ENCODE results near the gene PHC3. TPM values are rescaled to one million over a fixed set of nuclear protein-coding genes. Genes with fewer than 3 reads are reported as not detected.
A peak's percentile ranks its signal among the peaks of the same experiment; 100 is the strongest.

PHC3 gene
- total and polyA plus RNA-seq, 2 of the 13 experiments (the other 11 are each of a cell fraction or from before 2014, with no cell fraction given) = 24.1 to 49.0 TPM

- peak; percentile 21; the same call in 1 of the 2 replicates for TF ChIP-seq NR2C2 (CRISPR knock-in tag; IDR thresholded peaks at IDR 0.05; ENCODE audit: borderline replicate concordance)
- TF ChIP-seq ZNF773 (CRISPR knock-in tag; IDR thresholded peaks at IDR 0.05; ENCODE audit: borderline replicate concordance) = no peak
- TF ChIP-seq ZNF207 (IDR thresholded peaks at IDR 0.05; ENCODE audit: borderline replicate concordance) = no peak
- no peak for TF ChIP-seq ZNF646 (CRISPR knock-in tag; IDR thresholded peaks at IDR 0.05)
- 0 out of 2 replicates have a peak, but pooled peaks have one; percentile 40 for TF ChIP-seq DMAP1 (CRISPR knock-in tag; IDR thresholded peaks at IDR 0.05)
- TF ChIP-seq E2F5 (CRISPR knock-in tag; conservative IDR thresholded peaks at IDR 0.05) = no peak
- TF ChIP-seq PAXIP1 (CRISPR knock-in tag; conservative IDR thresholded peaks at IDR 0.05) = peak; percentile 79
- TF ChIP-seq ZNF567 (CRISPR knock-in tag; IDR thresholded peaks at IDR 0.05; ENCODE audit: borderline replicate concordance) = no peak
- TF ChIP-seq TSC22D2 (CRISPR knock-in tag; IDR thresholded peaks at IDR 0.05; ENCODE audit: borderline replicate concordance) = no peak
- no peak for TF ChIP-seq ZNF550 (CRISPR knock-in tag; IDR thresholded peaks at IDR 0.05; ENCODE audit: borderline replicate concordance)
- no peak for TF ChIP-seq HDAC6 (IDR thresholded peaks at IDR 0.05; ENCODE audit: low read depth, low read length)
- no peak for TF ChIP-seq AGO2 (optimal IDR thresholded peaks at IDR 0.05; ENCODE audit: low read depth, low read length)
- peak; percentile 66 for TF ChIP-seq ZNF644 (CRISPR knock-in tag; IDR thresholded peaks at IDR 0.05; ENCODE audit: low read depth)
- TF ChIP-seq ZNF20 (CRISPR knock-in tag; IDR thresholded peaks at IDR 0.05) = no peak
These were observed 104.8 kb downstream of the PHC3 start (continued) for GRCh38 chr3:170076715-170077238.
